Measurements from ENCODE around the gene ROR1.

DNA sequence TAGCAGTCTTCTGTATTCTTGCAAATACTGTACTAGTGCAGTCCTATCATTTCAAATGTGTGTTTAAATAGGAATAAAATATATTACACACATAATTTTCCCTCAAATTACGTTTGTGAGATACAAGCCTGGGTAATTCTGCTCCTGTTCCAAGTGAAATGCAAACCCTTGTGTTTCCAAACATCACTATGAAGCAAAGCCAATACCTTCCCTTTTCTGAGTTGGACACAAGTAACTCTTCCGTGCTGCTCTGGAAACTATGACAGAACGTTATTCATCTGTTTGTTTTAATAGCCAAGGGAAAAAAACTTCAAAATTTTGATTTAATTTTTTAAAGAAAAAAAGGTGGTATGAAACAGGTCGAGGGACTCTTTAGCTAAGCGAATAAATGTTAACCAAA is 355.9 kb downstream of the ROR1 start:
- TF ChIP-seq TBL1XR1 (IDR thresholded peaks at IDR 0.05; ENCODE audit: low read length in 2 of 2) (no peak), ARID1B (IDR thresholded peaks at IDR 0.05) (no peak), UBTF (IDR thresholded peaks at IDR 0.05; ENCODE audit: borderline replicate concordance in 1 of 2, low read depth in 2 of 2, low read length in 2 of 2) (no peak), ZNF197 (CRISPR knock-in tag; IDR thresholded peaks at IDR 0.05; ENCODE audit: low read depth) (no peak), KLF16 (IDR thresholded peaks at IDR 0.05) (no peak), CTCF (IDR thresholded peaks at IDR 0.05 in 2 of 3, conservative IDR thresholded peaks at IDR 0.05 in 1 of 3; ENCODE audit: insufficient read depth in 2 of 3, low read depth in 1 of 3, low read length in 3 of 3) (no peak), ELK1 (CRISPR knock-in tag; IDR thresholded peaks at IDR 0.05) (no peak), RFX1 (IDR thresholded peaks at IDR 0.05) (no peak), RBM17 (IDR thresholded peaks at IDR 0.05; ENCODE audit: borderline replicate concordance, low read depth, low read length) (no peak), RFX7 (CRISPR knock-in tag; IDR thresholded peaks at IDR 0.05) (no peak), POLR3A (IDR thresholded peaks at IDR 0.05; ENCODE audit: borderline replicate concordance, extremely low read depth, insufficient read depth, insufficient read length) (no peak)
- TF ChIP-seq, protein P1, sequence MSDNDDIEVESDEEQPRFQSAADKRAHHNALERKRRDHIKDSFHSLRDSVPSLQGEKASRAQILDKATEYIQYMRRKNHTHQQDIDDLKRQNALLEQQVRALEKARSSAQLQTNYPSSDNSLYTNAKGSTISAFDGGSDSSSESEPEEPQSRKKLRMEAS (CRISPR knock-in tag; IDR thresholded peaks at IDR 0.05), result no peak
- TF ChIP-seq, protein P2, sequence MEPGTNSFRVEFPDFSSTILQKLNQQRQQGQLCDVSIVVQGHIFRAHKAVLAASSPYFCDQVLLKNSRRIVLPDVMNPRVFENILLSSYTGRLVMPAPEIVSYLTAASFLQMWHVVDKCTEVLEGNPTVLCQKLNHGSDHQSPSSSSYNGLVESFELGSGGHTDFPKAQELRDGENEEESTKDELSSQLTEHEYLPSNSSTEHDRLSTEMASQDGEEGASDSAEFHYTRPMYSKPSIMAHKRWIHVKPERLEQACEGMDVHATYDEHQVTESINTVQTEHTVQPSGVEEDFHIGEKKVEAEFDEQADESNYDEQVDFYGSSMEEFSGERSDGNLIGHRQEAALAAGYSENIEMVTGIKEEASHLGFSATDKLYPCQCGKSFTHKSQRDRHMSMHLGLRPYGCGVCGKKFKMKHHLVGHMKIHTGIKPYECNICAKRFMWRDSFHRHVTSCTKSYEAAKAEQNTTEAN (CRISPR knock-in tag; IDR thresholded peaks at IDR 0.05), result no peak
- TF ChIP-seq, protein P3, sequence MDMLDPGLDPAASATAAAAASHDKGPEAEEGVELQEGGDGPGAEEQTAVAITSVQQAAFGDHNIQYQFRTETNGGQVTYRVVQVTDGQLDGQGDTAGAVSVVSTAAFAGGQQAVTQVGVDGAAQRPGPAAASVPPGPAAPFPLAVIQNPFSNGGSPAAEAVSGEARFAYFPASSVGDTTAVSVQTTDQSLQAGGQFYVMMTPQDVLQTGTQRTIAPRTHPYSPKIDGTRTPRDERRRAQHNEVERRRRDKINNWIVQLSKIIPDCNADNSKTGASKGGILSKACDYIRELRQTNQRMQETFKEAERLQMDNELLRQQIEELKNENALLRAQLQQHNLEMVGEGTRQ (CRISPR knock-in tag; IDR thresholded peaks at IDR 0.05), result no peak
